Posterior vena cava (tissue), 2 donors: ENCODE measurements around the gene CREBBP. TPM values are rescaled to one million over a fixed set of nuclear protein-coding genes. Genes with fewer than 3 reads are reported as not detected.
A peak's percentile ranks its signal among the peaks of the same experiment; 100 is the strongest.

ENCODE experiments used
- DNase-seq: peaks from one replicate; pipeline ENCODE4 v3.0.0-alpha.2; 2020; ENCODE audit warnings: low spot score
- intact Hi-C, 2 donors: fragments of 100-400 bp; cut with DNase I; formaldehyde crosslinking; loops; one replicate each; pipeline versions ENCODE4 v1.14.1 to v1.14.2; 2022 to 2023
- total RNA-seq, 2 donors: library from RNA; stranded (reverse); fragmentation: NEBNext Ultra II Directional; extraction: Animal tissue kit (Norgen Biotek cat#: 25700); gene quantifications; one replicate each; pipeline ENCODE4 v1.2.1, GENCODE V29; 2021
- donor health status: DM: yes; HTN: yes; CAD: no.
- donor health status: DM: yes; HTN: yes; CAD: no.

The CREBBP gene
- total RNA-seq, 2 donors from 2014 or later, result 48.4 to 56.8 TPM

GRCh38 chr16:3734084-3734757 is 146.3 kb downstream of the CREBBP start:
- DNase-seq, result peak; percentile 72

GRCh38 chr16:3732171-3732570 is 148.3 kb downstream of the CREBBP start:
- DNase-seq, result peak; percentile 52
- intact Hi-C loops, result no loop called here

More at GRCh38 chr16:3734084-3734757, 146.3 kb downstream of the CREBBP start:
- intact Hi-C loops, result no loop called here

DNA sequence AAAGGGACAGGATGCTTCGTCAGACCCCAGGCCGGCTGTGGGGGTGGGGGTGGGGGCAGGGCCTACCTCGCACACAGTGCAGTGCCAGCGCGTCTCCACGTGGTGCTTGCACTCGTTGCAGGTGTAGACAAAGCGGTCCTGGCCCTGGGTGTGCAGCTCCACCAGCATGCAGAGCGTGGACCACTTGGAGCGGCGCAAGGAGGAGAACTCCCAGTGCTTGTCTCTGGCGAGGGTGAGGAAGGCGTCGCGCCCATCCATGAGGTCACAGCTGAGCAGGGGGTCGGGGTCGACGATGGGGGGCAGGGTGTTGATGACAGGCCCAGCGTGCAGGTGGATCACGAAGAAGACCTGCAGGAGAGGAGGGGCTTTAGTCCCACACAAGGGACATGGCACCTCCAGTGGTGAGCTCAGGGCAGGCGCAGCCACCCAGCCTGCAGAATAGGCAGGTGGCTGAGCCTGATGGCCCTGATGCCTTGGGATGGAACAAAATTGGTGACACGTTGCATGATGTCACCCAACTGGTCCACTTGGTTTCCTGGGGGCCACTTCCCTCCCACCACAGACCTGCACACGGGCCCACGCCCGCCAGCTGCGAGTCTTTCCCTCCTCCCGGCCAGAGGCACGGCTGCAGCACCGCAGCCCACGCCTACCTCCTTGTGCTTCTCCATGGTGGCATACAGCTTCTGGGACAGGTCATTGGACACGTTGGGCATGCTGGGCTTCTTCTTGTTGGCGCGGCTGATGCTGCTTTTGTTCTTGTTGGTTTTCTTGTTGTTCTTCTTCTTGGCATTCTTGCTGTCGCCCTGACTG is 149.2 kb downstream of the CREBBP start:
- DNase-seq, result peak; percentile 69
- intact Hi-C loops, result no loop called here

DNA sequence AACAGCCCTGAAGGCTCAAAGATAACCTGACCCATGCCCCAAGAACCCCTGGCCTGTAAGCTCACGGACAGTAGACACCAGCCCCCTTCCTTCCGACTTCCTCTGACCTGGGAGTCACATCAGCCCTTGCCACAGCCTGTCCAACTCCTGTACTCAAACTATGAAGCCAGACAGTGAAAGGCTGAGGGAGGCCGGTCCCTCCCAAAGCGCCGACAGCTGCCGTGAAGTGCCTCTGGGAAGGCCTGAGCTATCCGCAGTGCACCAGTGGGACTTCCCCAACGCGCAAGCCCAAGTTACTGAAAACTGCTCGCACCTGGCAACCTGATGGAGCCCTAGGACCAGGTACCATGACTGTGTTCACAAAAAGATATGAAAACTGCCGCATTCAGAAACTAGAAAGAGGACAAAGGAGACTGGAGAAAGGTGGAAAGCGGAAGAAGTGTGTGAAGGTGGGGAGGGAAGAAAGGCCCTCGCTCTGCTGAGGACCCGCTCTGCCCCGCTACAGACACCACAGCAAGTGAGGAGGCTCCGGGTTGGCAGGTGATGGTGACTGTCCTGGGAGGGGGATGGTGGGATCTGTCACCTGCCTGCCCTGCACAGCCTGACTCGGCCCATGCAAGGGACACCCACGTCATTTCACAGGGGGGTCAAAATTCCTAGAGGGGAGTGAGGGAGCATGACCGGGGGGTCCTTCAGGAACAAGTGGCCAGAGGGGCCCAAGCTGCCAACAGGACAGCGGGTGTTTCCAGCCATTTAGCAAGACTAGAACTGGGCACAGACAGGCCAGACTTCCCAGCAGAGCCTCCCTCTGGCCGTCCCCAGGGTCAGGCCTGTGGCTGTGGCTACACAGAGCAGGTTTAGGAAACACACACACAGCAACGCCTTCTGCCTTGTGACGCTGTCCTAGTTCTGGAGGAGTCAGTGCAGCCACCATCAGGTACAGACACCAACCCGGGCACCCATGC is 150.1 kb downstream of the CREBBP start:
- intact Hi-C loops, result no loop called here
- DNase-seq, result peak; percentile 58

- intact Hi-C loops, result no loop called here
- DNase-seq, result peak; percentile 40
Measured at GRCh38 chr16:3729161-3730112, 151.1 kb downstream of the CREBBP start.

DNA sequence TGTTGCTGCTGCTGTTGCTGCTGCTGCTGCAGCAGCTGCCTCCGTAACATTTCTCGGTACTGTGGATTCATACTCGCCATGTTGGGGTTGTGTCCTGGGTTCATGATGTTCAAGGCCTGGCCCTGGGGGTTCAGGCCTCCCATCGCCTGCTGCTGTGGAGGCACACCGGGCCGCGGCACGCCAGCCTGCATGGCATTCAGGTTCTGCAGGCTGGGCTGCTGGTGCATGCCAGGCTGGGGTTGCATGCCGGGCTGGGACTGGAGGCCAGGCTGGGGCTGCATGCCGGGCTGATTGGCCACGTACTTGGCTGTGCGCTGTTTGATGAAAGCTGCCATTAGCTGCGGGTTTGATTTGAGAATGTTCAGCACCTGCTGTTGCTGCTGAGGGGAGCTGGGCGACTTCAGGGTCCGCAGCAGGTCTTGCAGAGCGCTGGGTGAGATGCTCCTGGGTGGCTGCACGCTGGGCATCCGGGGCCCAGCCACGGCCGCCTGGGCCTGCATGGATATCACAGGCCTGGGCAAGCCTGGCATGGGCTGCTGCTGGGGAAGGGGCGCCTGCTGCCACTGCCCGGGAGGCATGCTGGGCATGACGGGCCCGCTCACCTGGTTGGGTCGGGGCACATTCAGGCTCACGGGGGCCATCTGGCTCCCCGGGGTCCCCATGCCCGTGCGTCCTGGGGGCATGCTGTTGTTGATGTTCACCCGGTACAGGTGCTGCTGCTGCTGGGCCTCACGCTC is 151.9 kb downstream of the CREBBP start:
- intact Hi-C loops, result no loop called here
- DNase-seq, result no peak

- intact Hi-C loops, result no loop called here
- no peak for DNase-seq
Measured at GRCh38 chr16:3727806-3728381, 152.6 kb downstream of the CREBBP start.

- DNase-seq, result peak; percentile 63
- intact Hi-C loops, result no loop called here
Measured at GRCh38 chr16:3726021-3726687, 154.4 kb downstream of the CREBBP start.

- DNase-seq, result no peak
- intact Hi-C loops, result no loop called here
Measured at GRCh38 chr16:3725276-3725675, 155.2 kb downstream of the CREBBP start.

DNA sequence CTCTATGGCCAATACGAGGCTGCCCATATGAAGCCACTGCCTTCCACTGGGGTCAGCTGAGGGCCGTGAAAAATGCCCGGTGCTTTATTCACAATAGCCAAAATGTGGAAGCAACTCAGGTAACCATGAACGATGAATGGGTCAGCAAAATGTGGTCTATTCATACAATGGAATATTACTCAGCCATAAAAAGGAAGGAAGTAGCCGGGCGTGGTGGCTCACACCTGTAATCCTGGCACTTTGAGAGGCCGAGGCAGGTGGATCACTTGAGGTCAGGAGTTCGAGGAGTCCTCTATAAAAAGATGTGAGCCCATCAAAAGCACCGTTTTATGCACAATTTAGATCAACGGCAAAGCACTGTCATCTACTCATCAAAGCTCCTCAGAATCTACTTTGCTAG is 158.0 kb downstream of the CREBBP start:
- intact Hi-C loops, result no loop called here
- no peak for DNase-seq

GRCh38 chr16:3720418-3720817 is 160.1 kb downstream of the CREBBP start:
- no peak for DNase-seq
- intact Hi-C loops, result no loop called here

DNA sequence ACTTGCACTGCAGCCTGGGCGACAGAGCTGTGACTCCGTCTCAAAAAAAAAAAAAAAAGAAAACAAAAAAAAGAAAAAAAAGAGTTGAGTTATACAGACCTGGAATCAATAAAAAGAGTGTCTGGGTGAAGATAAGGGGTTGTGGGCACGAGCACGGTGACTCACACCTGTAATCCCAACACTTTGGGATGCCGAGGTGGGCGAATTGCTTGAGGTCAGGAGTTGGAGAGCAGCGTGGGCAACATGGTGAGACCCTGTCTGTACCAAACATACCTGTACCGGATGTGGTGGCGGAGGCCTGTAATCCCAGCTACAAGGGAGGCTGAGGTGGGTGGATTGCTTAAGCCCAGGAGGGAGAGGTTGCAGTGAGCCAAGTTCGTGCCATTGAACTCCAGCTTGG is 161.9 kb downstream of the CREBBP start:
- no peak for DNase-seq
- intact Hi-C loops, result no loop called here

DNA sequence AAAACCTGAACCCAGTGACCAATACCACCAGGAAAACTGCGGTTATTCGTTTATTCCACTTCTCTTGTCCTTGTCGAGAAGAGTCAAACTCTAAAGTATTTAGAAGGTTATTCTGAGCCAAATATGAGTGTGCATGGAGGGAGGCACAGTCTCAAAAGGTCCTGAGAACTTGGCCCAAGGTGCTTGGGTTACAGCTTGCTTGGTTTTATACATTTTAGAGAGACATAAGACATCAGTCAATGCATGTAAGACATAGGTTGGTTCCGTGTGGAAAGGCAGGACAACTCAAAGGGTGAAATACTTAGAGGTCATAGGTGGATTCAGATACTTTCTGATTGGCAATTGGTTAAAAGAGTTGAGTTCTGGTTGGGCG is 162.5 kb downstream of the CREBBP start:
- intact Hi-C loops, result no loop called here
- no peak for DNase-seq

DNA sequence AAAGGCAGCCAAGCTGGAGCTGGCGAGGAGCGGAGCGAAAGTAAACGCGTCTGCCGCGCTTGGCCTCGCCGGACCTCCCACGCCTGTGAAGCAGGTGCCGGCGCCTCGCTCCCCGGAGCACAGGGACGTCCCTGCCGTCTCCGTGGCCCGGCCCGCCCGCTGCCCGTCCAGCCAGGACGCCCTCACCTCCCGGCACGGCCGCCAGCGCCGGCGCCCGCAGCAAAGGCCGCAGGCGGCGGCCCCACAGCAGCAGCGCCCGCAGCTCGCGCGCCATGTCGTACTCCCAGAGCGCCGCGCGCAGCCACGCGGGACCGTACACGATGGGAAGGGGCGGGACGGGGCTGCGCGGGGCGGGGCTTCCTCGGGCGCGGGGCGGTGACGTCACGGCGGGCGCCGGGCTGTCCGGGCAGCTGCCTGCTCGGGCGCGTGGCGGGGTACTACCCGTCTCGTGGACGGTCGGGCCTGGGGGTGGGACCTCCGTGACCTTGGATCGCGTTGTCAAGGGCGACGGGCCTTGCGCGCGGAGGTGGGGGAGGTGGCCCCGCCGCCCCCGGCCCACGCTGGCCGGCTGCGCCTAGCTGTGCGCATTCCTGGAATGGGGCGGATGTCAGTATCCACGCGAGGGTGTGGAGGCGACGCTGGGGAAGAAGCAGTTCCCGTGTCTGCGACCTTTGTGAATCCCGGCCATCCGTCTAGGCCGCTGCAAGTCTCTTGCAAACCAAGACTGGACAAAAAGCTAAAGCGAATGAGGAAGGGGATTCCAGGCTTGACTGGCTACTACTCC is 163.1 kb downstream of the CREBBP start, which contains the start of gene TRAP1:
Gene TRAP1 (minus strand): TSS at position 290 of the 784 bp plus-strand sequence. CDS start 16 bp downstream, at position 274.
- intact Hi-C loops, result no loop called here
- DNase-seq, result peak; percentile 97

GRCh38 chr16:3716831-3717234 is 163.7 kb downstream of the CREBBP start:
- intact Hi-C loops, result no loop called here

GRCh38 chr16:3715430-3715829 is 165.1 kb downstream of the CREBBP start:
- intact Hi-C loops, result no loop called here
- no peak for DNase-seq

More at GRCh38 chr16:3716831-3717234, 163.7 kb downstream of the CREBBP start:
- DNase-seq, result no peak
